HepG2 (cell line): ENCODE measurements around the gene PDE6C. TPM values are rescaled to one million over a fixed set of nuclear protein-coding genes. Genes with fewer than 3 reads are reported as not detected.

ENCODE experiments used
- CREM ChIP-seq, 2 experiments: sonication (generic) in 1 of 2; formaldehyde crosslinking in 1 of 2; IDR thresholded peaks; 2 replicates each; pipeline versions ENCODE4 v1.4.0 to v1.6.1; 2016 to 2020; ENCODE audit warnings: antibody characterized with exemption in 1 of 2, mild to moderate bottlenecking in 1 of 2, missing genetic modification reagents in 1 of 2
- GFI1 ChIP-seq: sonication (generic); formaldehyde crosslinking; IDR thresholded peaks from 2 replicates; pipeline ENCODE4 v1.5.0; 2020; ENCODE audit warnings: missing genetic modification reagents, mild to moderate bottlenecking, borderline replicate concordance
- HINFP ChIP-seq: sonication (generic); formaldehyde crosslinking; IDR thresholded peaks from 2 replicates; pipeline ENCODE4 v1.4.0; 2020; ENCODE audit warnings: low read depth, mild to moderate bottlenecking, missing genetic modification reagents
- KDM4B ChIP-seq: sonication (generic); formaldehyde crosslinking; IDR thresholded peaks from 2 replicates; pipeline ENCODE4 v1.4.0; 2020; ENCODE audit warnings: missing genetic modification reagents
- MXD4 ChIP-seq: IDR thresholded peaks from 2 replicates; pipeline ENCODE4 v1.6.1; 2016; ENCODE audit warnings: mild to moderate bottlenecking, missing biosample characterization, missing genetic modification reagents
- SIX4 ChIP-seq: sonication (generic); formaldehyde crosslinking; IDR thresholded peaks from 2 replicates; pipeline ENCODE4 v1.4.0; 2020; ENCODE audit warnings: missing genetic modification reagents
- SP2 ChIP-seq: sonication (generic); formaldehyde crosslinking; IDR thresholded peaks from 2 replicates; pipeline ENCODE4 v1.5.1; 2020; ENCODE audit warnings: mild to moderate bottlenecking, missing genetic modification reagents
- ZBTB34 ChIP-seq: sonication (generic); formaldehyde crosslinking; IDR thresholded peaks from 2 replicates; pipeline ENCODE4 v1.8.0; 2022; ENCODE audit warnings: mild to moderate bottlenecking, missing genetic modification reagents
- ZGPAT ChIP-seq: IDR thresholded peaks from 2 replicates; pipeline ENCODE4 v1.6.1; 2016; ENCODE audit warnings: mild to moderate bottlenecking
- ZNF274 ChIP-seq: sonication (generic); formaldehyde crosslinking; IDR thresholded peaks from 2 replicates; pipeline ENCODE4 v1.5.1; 2020; ENCODE audit warnings: mild to moderate bottlenecking, missing genetic modification reagents
- ZNF644 ChIP-seq: IDR thresholded peaks from 2 replicates; pipeline ENCODE4 v1.6.1; 2016; ENCODE audit warnings: low read depth
- ZNF773 ChIP-seq: sonication (generic); formaldehyde crosslinking; IDR thresholded peaks from 2 replicates; pipeline ENCODE4 v1.4.0; 2020; ENCODE audit warnings: missing genetic modification reagents, borderline replicate concordance
- ZNF781 ChIP-seq: sonication (generic); formaldehyde crosslinking; IDR thresholded peaks from 2 replicates; pipeline ENCODE4 v1.5.1; 2020; ENCODE audit warnings: borderline replicate concordance, mild to moderate bottlenecking, missing genetic modification reagents; ENCODE audit errors: not compliant biosample characterization
- ZNF878 ChIP-seq: sonication (generic); formaldehyde crosslinking; IDR thresholded peaks from 2 replicates; pipeline ENCODE4 v1.8.1; 2023; ENCODE audit warnings: mild to moderate bottlenecking, missing genetic modification reagents, moderate library complexity
- polyA plus RNA-seq, 8 experiments: library from polyadenylated mRNA; depleted of rRNA in 3 of 8; stranded (reverse) in 7 of 8; unstranded in 1 of 8; fragments of >200 nt; fragmentation: Illumina TruSeq in 4 of 8; extraction: Trizol in 4 of 8; gene quantifications; 2 replicates each; pipeline versions ENCODE4 v1.2.1 to v1.2.3, GENCODE V29; 2011 to 2016; ENCODE audit warnings: low read depth in 4 of 8, missing spikeins in 1 of 8, mixed read lengths in 1 of 8; ENCODE audit not compliant: insufficient read depth in 1 of 8
- total RNA-seq, 5 experiments: library from RNA; depleted of rRNA; stranded (reverse); fragments of >200 nt; fragmentation: Illumina TruSeq; extraction: Trizol; gene quantifications; 2 replicates each; pipeline ENCODE4 v1.2.3, GENCODE V29; 2016; ENCODE audit warnings: low read depth in 1 of 5
- TF ChIP-seq, protein P1 (sequence below): IDR thresholded peaks from 2 replicates; pipeline ENCODE4 v1.6.1; 2016; ENCODE audit warnings: low read depth, missing genetic modification reagents, missing compliant biosample characterization
- TF ChIP-seq, protein P2 (sequence below): sonication (generic); formaldehyde crosslinking; IDR thresholded peaks from 2 replicates; pipeline ENCODE4 v1.4.0; 2020; ENCODE audit warnings: missing genetic modification reagents

The PDE6C gene
- total and polyA plus RNA-seq, 2 of the 13 experiments (the other 11 are each of a cell fraction or from before 2014, with no cell fraction given) = 0.64 TPM; not detected in 1

DNA sequence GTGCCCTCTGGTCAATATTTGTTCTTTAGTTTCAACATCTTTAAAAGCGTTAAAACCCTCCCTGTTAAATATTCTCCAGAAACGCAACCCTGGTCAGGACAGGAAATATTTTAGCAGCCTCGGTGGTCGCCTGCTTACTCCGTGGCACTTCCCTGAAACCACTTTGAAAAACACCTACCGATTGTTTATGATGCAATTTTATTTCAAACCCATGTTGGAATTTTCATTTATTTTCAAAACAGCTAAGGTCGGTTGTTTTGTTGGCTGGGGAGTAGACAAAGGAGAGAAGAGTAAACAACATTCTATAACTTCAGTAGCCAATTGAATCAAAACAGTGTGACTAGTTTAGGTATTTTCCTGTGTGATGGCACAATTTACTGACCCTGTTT is 10.6 kb upstream of the PDE6C start (continued):
- TF ChIP-seq KDM4B (0 out of 2 replicates have a peak, but pooled peaks have one; percentile 32), SP2 (no peak), HINFP (CRISPR knock-in tag) (no peak), ZGPAT (CRISPR knock-in tag) (peak; percentile 37; the same call in 1 of the 2 replicates), ZNF878 (CRISPR knock-in tag) (no peak), ZNF781 (CRISPR knock-in tag) (no peak), ZNF773 (CRISPR knock-in tag) (no peak), ZNF644 (CRISPR knock-in tag) (no peak), SIX4 (CRISPR knock-in tag) (no peak), ZNF274 (CRISPR knock-in tag) (no peak), ZBTB34 (CRISPR knock-in tag) (no peak), GFI1 (CRISPR knock-in tag) (0 out of 2 replicates have a peak, but pooled peaks have one; percentile 13), MXD4 (CRISPR knock-in tag) (no peak), CREM (IDR thresholded peaks at IDR 0.05) (peak; percentile 33; the same call in 1 of the 2 replicates), CREM (CRISPR knock-in tag; IDR thresholded peaks at IDR 0.05) (no peak)
- TF ChIP-seq, protein P1, sequence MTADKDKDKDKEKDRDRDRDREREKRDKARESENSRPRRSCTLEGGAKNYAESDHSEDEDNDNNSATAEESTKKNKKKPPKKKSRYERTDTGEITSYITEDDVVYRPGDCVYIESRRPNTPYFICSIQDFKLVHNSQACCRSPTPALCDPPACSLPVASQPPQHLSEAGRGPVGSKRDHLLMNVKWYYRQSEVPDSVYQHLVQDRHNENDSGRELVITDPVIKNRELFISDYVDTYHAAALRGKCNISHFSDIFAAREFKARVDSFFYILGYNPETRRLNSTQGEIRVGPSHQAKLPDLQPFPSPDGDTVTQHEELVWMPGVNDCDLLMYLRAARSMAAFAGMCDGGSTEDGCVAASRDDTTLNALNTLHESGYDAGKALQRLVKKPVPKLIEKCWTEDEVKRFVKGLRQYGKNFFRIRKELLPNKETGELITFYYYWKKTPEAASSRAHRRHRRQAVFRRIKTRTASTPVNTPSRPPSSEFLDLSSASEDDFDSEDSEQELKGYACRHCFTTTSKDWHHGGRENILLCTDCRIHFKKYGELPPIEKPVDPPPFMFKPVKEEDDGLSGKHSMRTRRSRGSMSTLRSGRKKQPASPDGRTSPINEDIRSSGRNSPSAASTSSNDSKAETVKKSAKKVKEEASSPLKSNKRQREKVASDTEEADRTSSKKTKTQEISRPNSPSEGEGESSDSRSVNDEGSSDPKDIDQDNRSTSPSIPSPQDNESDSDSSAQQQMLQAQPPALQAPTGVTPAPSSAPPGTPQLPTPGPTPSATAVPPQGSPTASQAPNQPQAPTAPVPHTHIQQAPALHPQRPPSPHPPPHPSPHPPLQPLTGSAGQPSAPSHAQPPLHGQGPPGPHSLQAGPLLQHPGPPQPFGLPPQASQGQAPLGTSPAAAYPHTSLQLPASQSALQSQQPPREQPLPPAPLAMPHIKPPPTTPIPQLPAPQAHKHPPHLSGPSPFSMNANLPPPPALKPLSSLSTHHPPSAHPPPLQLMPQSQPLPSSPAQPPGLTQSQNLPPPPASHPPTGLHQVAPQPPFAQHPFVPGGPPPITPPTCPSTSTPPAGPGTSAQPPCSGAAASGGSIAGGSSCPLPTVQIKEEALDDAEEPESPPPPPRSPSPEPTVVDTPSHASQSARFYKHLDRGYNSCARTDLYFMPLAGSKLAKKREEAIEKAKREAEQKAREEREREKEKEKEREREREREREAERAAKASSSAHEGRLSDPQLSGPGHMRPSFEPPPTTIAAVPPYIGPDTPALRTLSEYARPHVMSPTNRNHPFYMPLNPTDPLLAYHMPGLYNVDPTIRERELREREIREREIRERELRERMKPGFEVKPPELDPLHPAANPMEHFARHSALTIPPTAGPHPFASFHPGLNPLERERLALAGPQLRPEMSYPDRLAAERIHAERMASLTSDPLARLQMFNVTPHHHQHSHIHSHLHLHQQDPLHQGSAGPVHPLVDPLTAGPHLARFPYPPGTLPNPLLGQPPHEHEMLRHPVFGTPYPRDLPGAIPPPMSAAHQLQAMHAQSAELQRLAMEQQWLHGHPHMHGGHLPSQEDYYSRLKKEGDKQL (CRISPR knock-in tag) = peak; percentile 27; the same call in 1 of the 2 replicates
- TF ChIP-seq, protein P2, sequence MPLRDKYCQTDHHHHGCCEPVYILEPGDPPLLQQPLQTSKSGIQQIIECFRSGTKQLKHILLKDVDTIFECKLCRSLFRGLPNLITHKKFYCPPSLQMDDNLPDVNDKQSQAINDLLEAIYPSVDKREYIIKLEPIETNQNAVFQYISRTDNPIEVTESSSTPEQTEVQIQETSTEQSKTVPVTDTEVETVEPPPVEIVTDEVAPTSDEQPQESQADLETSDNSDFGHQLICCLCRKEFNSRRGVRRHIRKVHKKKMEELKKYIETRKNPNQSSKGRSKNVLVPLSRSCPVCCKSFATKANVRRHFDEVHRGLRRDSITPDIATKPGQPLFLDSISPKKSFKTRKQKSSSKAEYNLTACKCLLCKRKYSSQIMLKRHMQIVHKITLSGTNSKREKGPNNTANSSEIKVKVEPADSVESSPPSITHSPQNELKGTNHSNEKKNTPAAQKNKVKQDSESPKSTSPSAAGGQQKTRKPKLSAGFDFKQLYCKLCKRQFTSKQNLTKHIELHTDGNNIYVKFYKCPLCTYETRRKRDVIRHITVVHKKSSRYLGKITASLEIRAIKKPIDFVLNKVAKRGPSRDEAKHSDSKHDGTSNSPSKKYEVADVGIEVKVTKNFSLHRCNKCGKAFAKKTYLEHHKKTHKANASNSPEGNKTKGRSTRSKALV = no peak
